NT2/D1 (cell line): ENCODE results near the gene TRAF7.

Experiments
- SUZ12 ChIP-seq: IDR thresholded peaks from 2 replicates; pipeline ENCODE4 v1.6.1; 2011; ENCODE audit not compliant: insufficient read length, insufficient read depth; ENCODE audit errors: extremely low read depth
- YY1 ChIP-seq: IDR thresholded peaks from 2 replicates; pipeline ENCODE4 v1.6.1; 2011; ENCODE audit not compliant: insufficient read length, insufficient read depth

DNA sequence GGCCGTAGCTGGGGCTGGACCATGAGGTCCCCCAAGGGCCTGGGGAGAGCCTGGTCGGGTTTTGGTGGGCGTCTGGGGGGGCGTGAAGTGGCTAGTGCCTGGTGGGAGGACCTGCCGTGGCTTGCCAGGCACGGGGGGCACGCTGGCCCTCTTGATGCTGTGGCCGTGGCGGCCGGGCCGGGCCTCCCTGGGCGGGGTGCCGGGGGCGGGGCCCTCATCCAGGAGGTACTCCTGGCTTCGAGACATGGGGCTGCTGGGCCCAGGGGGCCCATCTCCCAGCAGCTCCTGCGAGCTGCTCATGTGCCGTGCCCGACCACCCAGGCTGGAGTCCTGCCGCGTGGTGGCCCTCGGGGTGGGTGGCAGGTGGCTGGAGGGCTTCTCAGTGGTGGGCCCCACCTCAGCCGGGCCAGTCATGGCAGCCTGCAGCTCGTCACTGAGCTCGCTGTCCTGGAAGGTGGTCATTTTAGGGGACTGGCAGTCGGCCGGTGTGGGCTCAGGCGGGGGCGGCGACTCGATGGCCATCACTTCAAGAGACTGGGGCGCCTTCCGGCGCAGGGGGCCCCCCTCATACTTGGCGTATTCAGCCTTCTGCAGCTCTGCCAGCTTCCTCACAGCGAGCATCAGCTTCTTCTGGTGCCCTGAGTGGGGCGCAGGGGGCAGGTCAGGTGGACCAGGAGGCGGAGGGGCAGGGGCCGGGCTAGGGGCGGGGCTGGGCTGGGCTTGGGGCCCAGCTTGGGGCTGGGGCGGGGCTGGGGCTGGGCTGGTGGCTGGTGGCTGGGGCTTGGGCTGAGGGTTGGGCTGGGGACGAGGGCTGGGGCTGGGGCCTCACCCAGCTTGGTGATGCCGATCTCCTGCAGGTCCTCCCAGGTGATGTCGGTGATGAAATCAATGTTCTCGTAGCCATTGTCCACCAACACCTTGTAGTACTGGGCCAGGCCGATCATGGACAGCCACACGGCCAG, 25.7 kb downstream of the TRAF7 start:
- no peak for TF ChIP-seq SUZ12
- TF ChIP-seq YY1 = no peak
